Keratinocyte (primary cell): Measurements from ENCODE around the gene ERMARD. TPM values are rescaled to one million over a fixed set of nuclear protein-coding genes. Genes with fewer than 3 reads are reported as not detected.

Experiments used
- DNase-seq: peaks from one replicate; pipeline ENCODE4 v3.0.0-alpha.2; 2011; ENCODE audit warnings: low read depth, missing footprints, low spot score
- FAIRE-seq: peaks from 2 replicates; lab custom pipeline; 2011; peaks lifted over from hg19 to GRCh38; lab: Jason Lieb, UNC
- H2AFZ ChIP-seq: 2 replicates; pipeline ENCODE4 v1.6.0; 2012; ENCODE audit warnings: low read length, control low read depth, inconsistent platforms; ENCODE audit not compliant: control insufficient read depth
- H3K27ac ChIP-seq: 2 replicates; pipeline ENCODE4 v1.5.1; 2011; ENCODE audit warnings: low read length; ENCODE audit not compliant: control insufficient read depth, insufficient read depth
- H3K27me3 ChIP-seq: 3 replicates; pipeline ENCODE4 v1.6.0; 2011; ENCODE audit warnings: low read length; ENCODE audit not compliant: control insufficient read depth, insufficient read depth; ENCODE audit errors: extremely low read depth
- H3K36me3 ChIP-seq, 2 experiments: 2 replicates in 1 of 2; 3 replicates in 1 of 2; pipeline ENCODE4 v1.5.1; 2011; ENCODE audit warnings: low read length in 2 of 2, mild to moderate bottlenecking in 1 of 2; ENCODE audit not compliant: control insufficient read depth in 2 of 2, insufficient read depth in 2 of 2; ENCODE audit errors: extremely low read depth in 1 of 2
- H3K4me1 ChIP-seq: 3 replicates; pipeline ENCODE4 v1.5.1; 2011; ENCODE audit warnings: low read length; ENCODE audit not compliant: control insufficient read depth, insufficient read depth; ENCODE audit errors: extremely low read depth
- H3K4me2 ChIP-seq: 3 replicates; pipeline ENCODE4 v1.6.0; 2011; ENCODE audit warnings: low read depth, low read length; ENCODE audit not compliant: control insufficient read depth, insufficient read depth; ENCODE audit errors: extremely low read depth
- H3K4me3 ChIP-seq, 3 experiments: fragments of 200-600 bp in 1 of 3; sonication (generic) in 1 of 3; 2 replicates in 2 of 3; 3 replicates in 1 of 3; pipeline ENCODE4 v1.5.1; 2011 to 2016; ENCODE audit warnings: low read length in 3 of 3, mild to moderate bottlenecking in 3 of 3, control low read depth in 2 of 3, inconsistent platforms in 1 of 3, low read depth in 1 of 3, mixed read lengths in 1 of 3, mixed run types in 1 of 3, moderate library complexity in 1 of 3; ENCODE audit not compliant: control insufficient read depth in 2 of 3, insufficient read depth in 2 of 3; ENCODE audit errors: extremely low read depth in 1 of 3
- H3K79me2 ChIP-seq: 2 replicates; pipeline ENCODE4 v1.6.0; 2012; ENCODE audit warnings: low read length; ENCODE audit not compliant: control insufficient read depth, insufficient read depth
- H3K9ac ChIP-seq: 3 replicates; pipeline ENCODE4 v1.6.0; 2011; ENCODE audit warnings: low read length; ENCODE audit not compliant: control insufficient read depth, insufficient read depth; ENCODE audit errors: extremely low read depth
- H3K9me1 ChIP-seq: 3 replicates; pipeline ENCODE4 v1.6.0; 2011; ENCODE audit warnings: low read length; ENCODE audit not compliant: control insufficient read depth, insufficient read depth; ENCODE audit errors: extremely low read depth
- H3K9me3 ChIP-seq: 2 replicates; pipeline ENCODE4 v1.5.1; 2012; ENCODE audit warnings: low read depth, low read length; ENCODE audit not compliant: control insufficient read depth
- H4K20me1 ChIP-seq: 3 replicates; pipeline ENCODE4 v1.6.0; 2011; ENCODE audit warnings: low read length; ENCODE audit not compliant: control insufficient read depth, insufficient read depth; ENCODE audit errors: extremely low read depth
- CTCF ChIP-seq, 3 experiments: IDR thresholded peaks in 1 of 3; conservative IDR thresholded peaks in 1 of 3; optimal IDR thresholded peaks in 1 of 3; 2 replicates in 2 of 3; 3 replicates in 1 of 3; pipeline versions ENCODE3 to v1.5.1; 2011; ENCODE audit warnings: low read length in 3 of 3, mild to moderate bottlenecking in 3 of 3, moderate library complexity in 2 of 3, control low read depth in 1 of 3, inconsistent platforms in 1 of 3; ENCODE audit not compliant: insufficient read depth in 2 of 3; ENCODE audit errors: extremely low read depth in 1 of 3
- EZH2 ChIP-seq: IDR thresholded peaks from one replicate; pipeline ENCODE4 v1.6.1; 2012; ENCODE audit warnings: inconsistent platforms, mild to moderate bottlenecking, low read length, moderate library complexity
- dilution Hi-C: fragments of 300-500 bp; cut with MboI; formaldehyde crosslinking; loops from one replicate; pipeline ENCODE4 v1.7.0; 2020; ENCODE audit warnings: low sequenced_read_pairs; ENCODE audit not compliant: extremely low pct_ligation_motif_present
- polyA plus RNA-seq, 5 experiments: library from polyadenylated mRNA; depleted of rRNA in 3 of 5; stranded (reverse) in 3 of 5; stranded (forward) in 1 of 5; unstranded in 1 of 5; fragments of >200 nt; gene quantifications; 1 replicate in 1 of 5; 2 replicates in 3 of 5; 3 replicates in 1 of 5; pipeline versions ENCODE4 v1.2.1 to v1.2.3, GENCODE V29; 2011 to 2012; ENCODE audit warnings: missing spikeins in 2 of 5, low read depth in 1 of 5, low replicate concordance in 1 of 5

The ERMARD gene
- polyA plus RNA-seq, 1 donor (not counting 4 experiments of a cell fraction or from before 2014, with no cell fraction given): 37.9 TPM

GRCh38 chr6:169738204-169738975 is 13.0 kb upstream of the ERMARD start:
- dilution Hi-C loops: no loop called here
- H3K9me1 ChIP-seq: no peaks in the 10 kb centered on the region

GRCh38 chr6:169738976-169739529 is 12.4 kb upstream of the ERMARD start:
- Histone ChIP-seq H3K4me1 (no peaks in the 10 kb centered on the region), H3K9me3 (no peaks in the 10 kb centered on the region), H3K79me2 (no peaks in the 10 kb centered on the region), H3K4me3 (no peak overlapping the region), H3K9me1 (no peaks in the 10 kb centered on the region), H4K20me1 (no peaks in the 10 kb centered on the region), H3K9ac (no peak overlapping the region), H3K4me2 (no peak overlapping the region), H2AFZ (no peak overlapping the region), H3K27ac (no peak overlapping the region), H3K27me3 (no peaks in the 10 kb centered on the region), H3K36me3 (no peaks in the 10 kb centered on the region)
- no peak for TF ChIP-seq CTCF (optimal IDR thresholded peaks at IDR 0.05 in 1 of 3, IDR thresholded peaks at IDR 0.05 in 1 of 3, conservative IDR thresholded peaks at IDR 0.05 in 1 of 3; ENCODE audit: extremely low read depth in 1 of 3, insufficient read depth in 2 of 3, low read length in 3 of 3)
- TF ChIP-seq EZH2: no peak
- FAIRE-seq (no peak), DNase-seq (no peak)
- dilution Hi-C loops: no loop called here

More at GRCh38 chr6:169738204-169738975, 13.0 kb upstream of the ERMARD start:
- Histone ChIP-seq H3K27me3 (no peaks in the 10 kb centered on the region), H3K27ac (no peak overlapping the region), H2AFZ (no peak overlapping the region), H3K4me1 (no peaks in the 10 kb centered on the region), H3K36me3 (no peaks in the 10 kb centered on the region), H3K4me2 (no peak overlapping the region), H4K20me1 (no peaks in the 10 kb centered on the region), H3K4me3 (no peak overlapping the region), H3K9ac (no peak overlapping the region), H3K9me3 (no peaks in the 10 kb centered on the region), H3K79me2 (no peaks in the 10 kb centered on the region)
- DNase-seq (no peak), FAIRE-seq (no peak)
- TF ChIP-seq EZH2 (no peak), CTCF (optimal IDR thresholded peaks at IDR 0.05 in 1 of 3, IDR thresholded peaks at IDR 0.05 in 1 of 3, conservative IDR thresholded peaks at IDR 0.05 in 1 of 3; ENCODE audit: extremely low read depth in 1 of 3, insufficient read depth in 2 of 3, low read length in 3 of 3) (no peak)
